Activated CD8-positive, alpha-beta memory T cell treated with anti-CD3 and anti-CD28 coated beads, Interleukin-2, amount 50 U/mL, for 1 hour (primary cell): ENCODE results near the gene SPP1.
"Not testable (repeated sequence)": the region's sequence is repeated elsewhere in the genome, so short reads cannot be mapped to it uniquely, and the experiment has no call there.

Experiments used
- DNase-seq: peaks from one replicate; pipeline ENCODE4 v3.0.0-alpha.2; 2020; ENCODE audit errors: extremely low read depth

SPP1 gene

GRCh38 chr4:87986508-87986907 lies 11.0 kb downstream of the SPP1 start:
- no peak for DNase-seq

DNA sequence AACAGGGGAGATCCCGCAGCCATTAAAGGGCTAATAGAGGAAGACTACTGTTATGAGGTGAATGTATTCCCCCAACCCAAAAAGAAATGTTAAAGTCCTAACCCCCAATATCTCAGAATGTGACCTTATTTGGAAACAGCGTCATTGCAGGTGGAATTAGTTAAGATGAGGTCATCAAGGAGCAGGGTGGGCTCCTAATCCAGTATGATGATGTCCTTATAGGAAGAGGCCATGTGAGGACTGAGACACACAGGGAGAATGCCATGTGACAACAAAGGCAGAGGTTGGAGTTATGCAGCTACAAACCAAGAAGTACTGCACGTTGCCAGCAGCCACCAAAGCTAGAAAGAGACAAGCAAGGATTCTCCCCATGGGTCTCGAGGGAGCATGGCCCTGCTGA lies 14.3 kb downstream of the SPP1 start:
- DNase-seq, result no peak

DNA sequence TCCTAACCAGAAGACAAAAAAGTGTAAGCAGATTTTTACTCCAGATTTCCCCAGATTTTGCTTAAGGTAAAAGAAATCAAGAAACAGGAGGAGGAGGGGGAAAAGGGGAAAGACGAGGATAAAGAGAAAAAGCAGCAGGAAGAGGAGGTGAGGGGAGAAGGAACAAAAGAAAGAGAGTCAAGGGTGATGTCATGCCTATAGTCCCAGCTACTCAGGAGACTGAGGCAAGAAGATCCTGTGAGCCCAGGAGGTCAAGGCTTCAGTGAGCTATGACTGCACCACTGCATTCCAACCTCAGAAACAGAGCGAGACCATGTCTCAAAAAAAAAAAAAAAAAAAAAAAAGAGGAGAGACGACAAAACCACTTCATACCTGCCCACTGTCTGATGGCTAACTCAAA lies 19.9 kb downstream of the SPP1 start:
- DNase-seq, result no peak

DNA sequence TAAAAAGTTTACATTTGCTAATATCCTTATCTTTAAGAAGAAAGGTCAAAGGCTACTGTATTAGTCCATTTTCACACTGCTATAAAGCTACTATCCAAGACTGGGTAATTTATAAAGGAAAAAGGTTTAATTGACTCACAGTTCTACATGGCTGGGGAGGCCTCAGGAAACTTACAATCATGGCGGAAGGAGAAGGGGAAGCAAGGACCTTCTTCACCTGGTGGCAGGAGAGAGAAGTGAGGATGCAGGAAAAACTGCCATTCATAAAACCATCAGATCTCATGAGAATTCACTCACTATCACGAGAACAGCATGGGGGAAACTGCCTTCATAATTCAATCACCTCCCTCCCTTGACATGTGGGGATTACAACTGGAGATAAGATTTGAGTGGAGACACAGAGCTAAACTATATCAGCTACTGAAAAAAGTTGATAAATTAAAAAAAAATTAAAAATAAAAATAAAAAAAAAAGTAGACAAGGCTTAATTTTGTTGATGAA lies 23.7 kb downstream of the SPP1 start:
- not testable (repeated sequence) for DNase-seq

DNA sequence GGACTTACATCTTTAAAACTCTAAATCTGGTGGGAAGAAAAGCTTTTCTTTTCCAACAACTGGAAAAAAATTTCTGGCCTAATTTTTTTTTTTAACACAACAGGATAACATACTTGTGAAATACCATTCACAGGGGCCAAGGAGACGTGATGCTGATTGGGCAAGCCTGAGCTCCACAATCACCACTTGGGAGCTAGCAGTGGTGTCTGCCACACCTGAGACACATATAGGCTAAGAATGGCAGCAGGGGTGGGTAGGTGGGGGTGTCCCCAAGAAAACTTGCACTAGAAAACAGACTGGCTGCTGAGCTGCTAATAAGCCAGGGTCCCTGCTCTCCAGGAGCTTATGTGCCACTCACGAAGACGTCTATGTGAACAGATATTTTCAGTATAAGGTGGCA lies 26.4 kb downstream of the SPP1 start:
- DNase-seq, result no peak

DNA sequence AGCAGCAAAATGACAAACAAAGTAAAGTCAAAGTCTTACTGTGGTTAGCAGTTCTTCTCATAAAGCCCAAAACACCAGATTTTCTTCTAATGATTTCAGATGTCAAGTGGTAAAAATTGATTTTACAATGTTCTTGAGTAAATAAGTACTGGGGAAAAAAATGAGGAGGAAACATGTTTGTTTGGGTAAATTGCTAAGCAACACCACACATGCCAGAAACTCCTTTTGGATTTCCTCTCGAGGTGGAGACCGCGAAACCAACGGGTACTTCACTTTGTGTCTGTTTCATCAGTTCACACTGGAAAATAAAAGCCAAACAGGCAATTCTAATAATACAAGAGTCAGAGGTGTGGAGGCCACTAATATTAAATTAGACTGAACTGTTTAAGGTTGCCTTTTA lies 27.3 kb downstream of the SPP1 start:
- no peak for DNase-seq

GRCh38 chr4:88003261-88003660 lies 27.7 kb downstream of the SPP1 start:
- no peak for DNase-seq

GRCh38 chr4:88005076-88005475 lies 29.6 kb downstream of the SPP1 start:
- DNase-seq, result no peak

DNA sequence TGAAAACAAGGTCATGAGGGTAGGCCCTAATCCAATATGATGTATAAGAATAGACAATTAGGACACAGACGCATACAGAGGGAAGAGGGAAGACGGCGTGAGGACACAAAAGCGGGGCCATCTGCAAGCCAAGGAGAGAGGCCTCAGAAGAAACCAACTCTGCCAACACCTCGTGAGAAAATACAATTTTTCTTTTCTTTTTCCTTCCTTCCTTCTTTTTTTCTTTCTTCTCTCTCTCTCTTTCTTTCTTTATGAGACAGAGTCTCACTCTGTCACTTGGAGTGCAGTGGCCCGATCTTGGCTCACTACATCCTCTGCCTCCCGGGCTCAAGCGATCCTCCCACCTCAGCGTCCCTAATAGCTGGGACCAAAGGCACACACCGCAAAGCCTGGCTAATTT lies 30.4 kb downstream of the SPP1 start:
- DNase-seq, result no peak

- no peak for DNase-seq
Observed at GRCh38 chr4:88006956-88007303, 31.4 kb downstream of the SPP1 start.

DNA sequence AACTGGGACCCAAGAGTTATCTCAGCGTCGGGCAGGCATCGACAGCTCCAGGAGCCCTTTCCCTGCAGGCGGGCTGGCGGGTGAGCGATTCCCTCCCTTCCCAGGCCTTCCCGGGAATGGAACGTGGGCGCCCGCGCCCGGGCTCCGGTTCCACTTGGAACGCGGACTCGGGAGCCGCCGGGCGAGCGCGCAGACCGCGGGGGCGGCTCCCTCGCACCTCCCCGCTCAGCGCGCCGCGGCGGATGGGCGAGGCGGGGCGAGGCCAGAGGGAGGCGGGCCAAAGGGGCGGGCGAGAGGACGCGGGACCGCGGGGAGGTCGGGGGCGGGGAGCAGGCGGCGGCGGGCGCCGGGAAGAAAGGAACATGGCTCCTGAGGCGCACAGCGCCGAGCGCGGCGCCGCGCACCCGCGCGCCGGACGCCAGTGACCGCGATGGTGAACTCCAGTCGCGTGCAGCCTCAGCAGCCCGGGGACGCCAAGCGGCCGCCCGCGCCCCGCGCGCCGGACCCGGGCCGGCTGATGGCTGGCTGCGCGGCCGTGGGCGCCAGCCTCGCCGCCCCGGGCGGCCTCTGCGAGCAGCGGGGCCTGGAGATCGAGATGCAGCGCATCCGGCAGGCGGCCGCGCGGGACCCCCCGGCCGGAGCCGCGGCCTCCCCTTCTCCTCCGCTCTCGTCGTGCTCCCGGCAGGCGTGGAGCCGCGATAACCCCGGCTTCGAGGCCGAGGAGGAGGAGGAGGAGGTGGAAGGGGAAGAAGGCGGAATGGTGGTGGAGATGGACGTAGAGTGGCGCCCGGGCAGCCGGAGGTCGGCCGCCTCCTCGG lies 32.0 kb downstream of the SPP1 start, which contains the start of gene PKD2:
PKD2 (plus strand) TSS at position 332 of the 818 bp plus-strand sequence; CDS start at position 431, 99 bp downstream.
- DNase-seq, result peak; percentile 7

- no peak for DNase-seq
Observed at GRCh38 chr4:88008122-88008742, 32.7 kb downstream of the SPP1 start.

DNA sequence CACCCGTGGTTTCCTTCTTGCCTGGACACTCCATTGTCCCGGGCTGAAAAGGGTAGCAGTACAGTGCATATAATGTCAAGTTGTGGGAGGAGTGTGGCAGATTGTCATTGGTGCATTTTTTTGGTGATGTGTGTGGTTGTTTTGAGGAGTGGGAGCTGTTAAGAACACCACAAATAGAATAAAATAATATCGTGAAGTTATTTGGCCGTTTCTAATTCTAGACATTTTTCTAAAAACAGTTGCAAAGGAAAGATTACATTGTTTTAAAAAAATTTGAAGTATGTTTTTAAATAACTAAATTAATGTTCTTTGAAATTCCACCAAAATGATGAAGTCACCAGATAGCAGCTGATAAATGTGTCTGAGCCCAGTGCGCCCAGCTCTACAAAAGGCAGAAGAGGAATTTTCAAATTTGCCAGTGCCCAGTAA lies 33.2 kb downstream of the SPP1 start:
- no peak for DNase-seq

- DNase-seq, result no peak
Observed at GRCh38 chr4:88009871-88010270, 34.4 kb downstream of the SPP1 start.

GRCh38 chr4:88010966-88011365 lies 35.5 kb downstream of the SPP1 start:
- no peak for DNase-seq

- no peak for DNase-seq
Observed at GRCh38 chr4:88012647-88013046, 37.1 kb downstream of the SPP1 start.

DNA sequence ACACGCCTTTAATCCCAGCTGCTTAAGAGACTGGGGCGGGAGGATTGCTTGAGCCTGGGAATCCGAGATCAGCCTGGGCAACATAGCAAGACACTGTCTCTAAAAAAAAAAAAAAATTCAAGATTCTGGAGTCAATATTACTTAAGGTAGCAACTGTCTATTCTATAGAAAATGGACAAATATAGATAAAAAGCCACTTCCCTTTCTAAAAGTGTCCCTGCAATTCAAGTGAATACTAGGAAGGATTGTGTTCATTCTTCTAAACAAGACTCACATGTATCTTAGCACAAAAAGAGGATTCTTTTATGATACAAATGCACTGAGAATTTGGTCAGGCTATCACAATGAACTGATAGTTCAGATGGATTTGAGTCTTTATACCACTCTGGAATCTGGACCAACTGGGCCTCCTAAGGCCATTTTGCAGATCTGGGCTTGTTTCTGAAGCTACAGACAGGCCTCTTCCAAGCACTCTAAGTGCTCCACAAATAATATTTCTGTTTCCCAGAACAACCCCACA lies 38.9 kb downstream of the SPP1 start:
- DNase-seq, result no peak

DNA sequence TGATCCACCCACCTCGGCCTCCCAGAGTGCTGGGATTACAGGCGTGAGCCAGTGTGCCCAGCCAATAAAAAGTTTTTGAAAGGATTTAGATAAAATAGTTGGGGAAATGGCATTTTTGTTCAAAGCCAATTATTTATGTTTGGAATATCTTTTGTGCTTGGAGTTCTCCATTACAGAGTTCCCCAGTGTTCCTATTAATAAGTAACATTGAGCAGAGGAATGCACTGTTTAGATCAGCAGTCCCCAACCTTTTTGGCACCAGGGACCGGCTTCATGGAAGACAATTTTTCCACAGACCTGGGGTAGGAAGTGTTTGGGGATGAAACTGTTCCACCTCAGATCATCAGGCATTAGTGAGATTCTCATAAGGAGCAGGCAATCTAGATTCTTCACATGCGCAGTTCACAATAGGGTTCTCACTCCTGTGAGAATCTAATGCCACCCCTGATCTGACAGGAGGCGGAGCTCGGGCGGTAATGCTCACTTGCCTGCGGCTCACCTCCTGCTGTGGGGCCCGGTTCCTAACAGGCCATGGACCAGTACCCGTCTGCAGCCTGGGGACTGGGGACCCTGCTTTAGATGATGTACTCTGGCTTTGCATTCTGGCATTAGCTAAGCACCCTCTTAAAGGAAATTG lies 40.3 kb downstream of the SPP1 start:
- no peak for DNase-seq

DNA sequence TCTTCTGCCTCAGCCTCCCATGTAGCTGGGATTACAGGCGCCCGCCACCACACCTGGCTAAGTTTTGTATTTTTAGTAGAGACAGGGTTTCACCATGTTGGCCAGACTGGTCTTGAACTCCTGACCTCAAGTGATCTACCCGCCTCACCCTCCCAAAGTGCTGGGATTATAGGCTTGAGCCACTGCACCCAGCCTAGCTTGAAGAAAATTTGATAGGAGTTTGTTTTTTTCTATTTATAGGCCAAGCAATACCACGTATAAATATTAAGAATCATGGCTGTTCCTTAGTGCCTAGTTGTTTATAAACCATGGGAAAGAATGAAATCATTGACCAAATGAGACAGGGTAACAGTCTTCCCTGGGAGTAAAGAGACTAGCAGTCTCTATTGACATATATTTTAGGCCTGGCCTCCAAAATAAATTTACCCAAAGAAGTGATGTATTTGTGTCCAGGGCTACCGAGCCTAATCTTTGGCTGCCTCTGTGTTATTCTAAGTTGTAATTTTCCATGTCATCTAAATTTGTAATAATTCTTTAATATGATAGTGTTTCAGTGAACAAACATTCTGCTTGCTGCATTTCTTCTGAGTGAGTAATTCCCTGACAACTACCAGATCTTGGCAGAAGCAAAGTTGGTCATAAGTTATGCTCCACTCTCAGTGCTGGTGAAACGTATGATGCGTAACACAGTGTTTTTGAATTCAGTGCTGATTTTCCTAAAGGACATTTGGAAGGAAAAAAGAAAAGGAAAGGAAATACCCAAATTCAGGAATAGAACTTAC lies 42.2 kb downstream of the SPP1 start:
- DNase-seq, result no peak

DNA sequence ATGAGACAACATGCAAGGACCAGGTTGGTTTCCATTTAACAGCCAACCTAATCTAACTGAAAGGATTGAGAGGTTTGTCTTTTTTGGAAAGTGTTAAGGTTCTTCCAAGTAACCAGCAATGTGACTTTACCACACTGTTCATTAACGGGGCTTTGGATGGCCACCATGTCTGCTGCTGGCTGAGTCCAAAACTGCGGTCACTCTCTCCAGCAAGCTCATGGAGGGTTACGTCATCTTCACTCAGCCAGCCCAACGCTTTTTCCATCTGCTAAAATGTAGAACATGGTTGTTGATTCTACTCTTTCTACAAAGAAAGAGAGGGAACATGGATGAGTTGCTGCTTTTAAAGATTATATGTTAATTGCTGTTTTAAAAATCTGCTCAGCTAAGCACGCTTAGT lies 43.0 kb downstream of the SPP1 start:
- DNase-seq, result no peak

- no peak for DNase-seq
Observed at GRCh38 chr4:88021824-88022223, 46.3 kb downstream of the SPP1 start.

DNA sequence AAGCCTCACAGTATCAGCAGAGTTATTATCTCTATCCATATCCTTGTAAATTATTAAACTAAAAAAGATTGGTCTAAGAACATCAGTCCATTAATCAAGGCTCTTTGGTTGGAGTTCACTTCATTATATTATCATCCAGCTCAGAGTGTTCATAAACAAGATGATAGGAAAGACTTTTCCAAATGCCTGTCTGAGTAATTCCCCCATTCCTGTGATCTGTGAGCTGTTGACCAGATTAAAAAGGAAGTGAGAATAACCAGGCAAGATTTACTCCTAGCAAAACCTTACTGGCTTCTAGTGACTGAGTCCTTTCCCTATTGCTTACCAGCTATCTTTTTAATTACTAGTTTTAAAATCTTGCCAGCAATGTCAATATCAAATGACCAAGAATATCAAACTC lies 46.8 kb downstream of the SPP1 start:
- DNase-seq, result no peak
